ENCODE measurements around the gene F10.

F10 gene

GRCh38 chr13:113192279-113192678 lies 69.7 kb downstream of the F10 start:
- no peak for DNase-seq (ENCODE audit: low read depth in 2 of 2)

DNA sequence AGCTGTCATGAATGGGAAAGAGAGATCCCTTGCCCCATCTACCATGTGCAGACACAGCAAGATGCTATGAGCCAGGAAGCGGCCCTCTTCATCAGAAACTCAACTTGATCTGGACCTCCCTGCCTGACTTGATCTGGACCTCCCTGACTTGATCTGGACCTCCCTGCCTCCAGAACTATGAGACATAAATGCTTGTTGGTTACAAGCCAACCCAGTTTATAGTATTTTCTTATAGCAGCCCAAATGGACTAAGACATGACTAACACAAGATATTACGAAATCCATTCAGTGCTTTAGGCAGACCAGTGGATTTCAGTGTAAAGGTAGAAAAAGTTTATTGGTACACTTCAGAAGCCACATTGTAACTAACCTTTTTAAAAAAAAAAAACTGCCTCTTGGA lies 70.3 kb downstream of the F10 start:
- no peak for DNase-seq (ENCODE audit: low read depth in 2 of 2)

- no peak for DNase-seq (ENCODE audit: low read depth in 2 of 2)
Observed at GRCh38 chr13:113195360-113195759, 72.8 kb downstream of the F10 start.

DNA sequence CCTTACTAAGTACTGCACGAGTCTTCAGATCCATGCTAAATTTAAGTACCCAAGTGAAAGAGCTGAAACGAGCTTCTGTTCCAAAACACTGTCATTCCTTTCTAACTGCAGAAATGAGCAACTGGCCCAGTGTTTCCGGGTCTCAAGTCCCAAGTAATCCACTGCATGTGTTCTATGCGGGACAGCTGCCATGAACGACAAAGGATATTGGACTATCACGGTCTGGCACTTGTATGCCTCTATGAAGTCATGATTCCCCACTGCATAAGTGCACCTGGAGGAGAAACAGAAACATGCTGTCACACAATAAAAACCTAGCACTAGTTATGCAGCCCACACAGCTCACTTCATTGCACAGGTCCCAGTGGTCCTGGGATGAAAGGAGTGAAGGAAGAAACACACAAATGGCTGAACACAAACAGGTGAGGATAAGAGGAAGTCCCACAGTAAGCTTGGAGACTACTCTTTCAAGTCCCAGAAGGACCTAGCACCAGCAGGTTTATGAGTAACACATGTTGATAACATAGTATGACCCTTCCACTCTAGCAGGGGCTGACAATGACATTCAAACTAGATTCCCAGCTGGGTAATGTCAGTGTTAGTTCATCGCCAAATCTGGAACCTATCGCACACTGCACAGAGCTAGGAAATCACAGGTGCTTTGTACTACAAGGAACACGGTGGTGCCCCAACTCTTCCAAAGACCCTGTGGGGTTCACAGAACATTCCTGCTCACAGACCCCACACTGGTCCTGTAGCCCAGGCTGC lies 74.6 kb downstream of the F10 start:
- no peak for DNase-seq (ENCODE audit: low read depth in 2 of 2)
